Stimulated activated CD8-positive, alpha-beta memory T cell treated with anti-CD3 and anti-CD28 coated beads, Interleukin-4, amount 100 ng/mL, for 1 hour (primary cell): Measurements from ENCODE around the gene ZSWIM8.
"Not testable (repeated sequence)": the region's sequence is repeated elsewhere in the genome, so short reads cannot be mapped to it uniquely, and the experiment has no call there.

Experiments used
- DNase-seq, 2 donors: peaks; one replicate each; pipeline ENCODE4 v3.0.0-alpha.2; 2020; ENCODE audit warnings: low read depth in 2 of 2, low spot score in 1 of 2

The ZSWIM8 gene

DNA sequence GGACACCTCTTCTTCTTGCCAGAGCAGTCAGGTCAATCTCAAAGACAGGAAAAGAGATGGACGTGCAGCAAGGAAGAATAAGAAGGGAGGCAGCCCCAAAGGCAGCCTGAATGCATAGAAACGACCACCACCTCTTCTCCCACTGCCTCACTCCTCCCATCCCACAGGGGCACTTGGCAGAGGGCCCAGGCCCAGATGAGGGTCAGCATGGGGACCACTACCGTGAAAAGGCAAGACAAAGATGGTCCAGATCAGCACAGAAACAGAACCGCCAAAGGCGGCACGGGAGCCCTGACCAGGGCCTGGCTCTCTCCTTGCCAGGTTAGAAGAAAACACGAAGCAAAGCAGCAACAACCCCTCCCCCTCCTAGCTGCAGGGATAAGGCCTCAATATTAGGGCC, 27.9 kb downstream of the ZSWIM8 start:
- no peak for DNase-seq

DNA sequence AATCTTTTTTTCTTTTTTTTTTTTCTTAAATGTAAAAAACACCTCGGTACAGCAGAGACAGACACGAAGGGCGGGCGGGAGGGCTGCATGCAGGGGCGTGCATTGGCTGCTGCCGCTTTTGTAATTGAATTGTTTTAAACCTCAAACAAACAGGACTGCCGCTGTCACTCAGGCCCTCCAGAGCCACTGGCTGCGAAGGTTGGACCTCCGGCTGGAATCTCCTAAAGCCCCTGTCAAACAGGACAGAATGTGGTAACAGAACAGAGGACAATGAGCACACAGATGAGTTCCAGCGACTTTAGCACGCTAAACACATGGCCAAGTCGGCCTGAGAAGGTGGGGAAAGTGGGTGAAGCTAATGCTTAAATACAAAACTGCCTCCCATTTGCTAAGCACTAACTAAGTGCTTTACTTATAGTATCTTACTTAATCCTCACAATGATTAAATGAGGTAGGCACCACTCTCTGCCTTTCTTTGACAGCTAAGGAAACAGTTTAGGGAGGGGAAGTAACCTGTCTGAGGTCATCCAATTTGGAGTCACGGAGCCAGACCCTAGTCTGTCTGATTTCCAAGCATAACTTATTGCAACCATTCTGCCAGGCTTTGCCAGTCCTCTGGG, 29.0 kb downstream of the ZSWIM8 start:
- DNase-seq, result no peak

DNA sequence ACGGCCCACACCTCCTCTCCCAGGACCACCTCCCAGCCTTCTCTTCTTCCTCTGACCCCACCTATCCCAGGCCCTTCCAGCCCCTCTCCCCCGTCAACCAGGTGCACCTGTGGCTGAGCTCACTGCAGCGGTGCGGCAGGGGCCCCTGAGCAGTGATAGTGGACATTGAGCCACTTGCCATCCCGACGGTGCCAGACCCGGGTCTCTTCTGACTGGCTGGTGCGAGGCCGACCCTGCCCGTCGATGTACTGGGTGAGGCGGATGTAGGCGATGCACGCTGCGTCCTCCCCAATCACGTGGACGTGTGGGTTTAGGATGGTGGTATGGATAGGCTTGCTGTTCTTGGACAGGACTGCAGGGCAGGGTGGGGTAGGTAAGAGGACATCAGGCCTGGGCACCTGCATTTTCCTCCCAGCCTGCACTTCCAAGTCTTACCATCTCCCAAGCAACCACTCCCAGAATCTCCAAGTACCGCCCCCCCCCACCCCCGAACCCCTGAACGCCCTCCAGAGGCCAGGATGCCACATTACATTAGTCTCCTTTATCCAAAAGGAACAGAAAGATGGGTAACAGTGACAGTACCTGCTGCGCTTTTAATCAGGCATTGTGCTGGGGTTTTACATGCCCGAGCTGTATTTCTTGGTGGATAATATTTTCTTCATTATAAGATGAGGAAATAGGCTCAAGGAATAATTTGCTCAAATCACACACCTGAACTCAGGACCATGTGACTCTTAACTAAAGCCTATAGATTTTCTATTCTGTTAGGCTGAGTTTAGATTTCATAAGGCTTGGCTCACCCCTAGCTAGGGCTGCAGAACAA, 29.7 kb downstream of the ZSWIM8 start:
- DNase-seq, result no peak

DNA sequence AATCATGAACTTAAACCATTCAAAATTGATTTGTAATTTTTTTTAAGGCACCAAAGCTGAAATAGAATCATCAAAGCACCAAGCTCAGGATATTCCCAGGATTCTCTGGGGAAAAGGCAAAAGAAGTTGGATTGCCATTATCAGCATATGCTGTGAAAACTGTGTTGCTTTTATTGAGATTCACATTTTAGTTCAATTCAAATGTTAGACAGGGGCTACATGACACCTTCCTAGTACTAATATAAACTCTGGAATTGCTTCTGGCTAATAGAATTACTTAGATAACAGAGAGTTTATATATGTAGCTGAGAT, 30.3 kb downstream of the ZSWIM8 start:
- no peak for DNase-seq

DNA sequence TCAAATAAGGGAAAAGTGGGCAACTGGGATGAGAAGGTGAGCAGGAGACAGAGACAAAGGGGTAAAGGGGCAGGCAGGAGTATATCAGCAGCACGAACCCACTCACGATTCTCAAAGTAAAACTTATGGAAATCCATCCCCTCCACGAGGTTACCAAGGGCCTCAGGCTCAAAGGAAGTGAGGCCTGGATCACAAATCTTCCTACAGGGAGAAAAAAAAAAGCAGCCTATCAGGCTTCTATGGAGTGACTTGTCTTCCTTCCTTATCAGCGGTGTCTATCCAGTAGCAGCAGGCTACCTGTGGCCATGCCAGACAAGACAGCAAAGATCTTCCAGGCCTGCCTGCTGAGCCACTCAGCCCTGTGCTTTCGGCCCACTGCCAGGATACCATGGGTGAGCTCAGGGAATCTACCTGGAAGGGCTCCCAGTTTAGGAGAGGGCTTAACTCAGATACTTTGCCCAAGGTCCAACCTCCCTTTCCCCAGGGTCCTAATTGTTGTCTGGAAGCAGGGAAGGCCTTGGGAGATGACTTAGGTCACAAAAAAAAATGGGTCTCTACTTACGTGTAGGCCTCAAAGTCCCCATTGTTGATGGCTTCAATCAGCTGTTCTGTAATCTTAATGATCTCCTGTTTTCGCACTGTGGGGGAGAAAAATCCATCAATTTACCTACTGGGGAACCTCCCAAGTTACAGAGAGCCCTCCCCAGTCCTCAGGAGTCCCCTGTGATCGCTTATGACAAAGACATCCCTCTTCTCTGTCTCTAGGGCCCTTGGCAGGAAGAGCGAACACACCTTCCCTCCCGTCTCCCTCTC, 31.7 kb downstream of the ZSWIM8 start:
- DNase-seq, result no peak

DNA sequence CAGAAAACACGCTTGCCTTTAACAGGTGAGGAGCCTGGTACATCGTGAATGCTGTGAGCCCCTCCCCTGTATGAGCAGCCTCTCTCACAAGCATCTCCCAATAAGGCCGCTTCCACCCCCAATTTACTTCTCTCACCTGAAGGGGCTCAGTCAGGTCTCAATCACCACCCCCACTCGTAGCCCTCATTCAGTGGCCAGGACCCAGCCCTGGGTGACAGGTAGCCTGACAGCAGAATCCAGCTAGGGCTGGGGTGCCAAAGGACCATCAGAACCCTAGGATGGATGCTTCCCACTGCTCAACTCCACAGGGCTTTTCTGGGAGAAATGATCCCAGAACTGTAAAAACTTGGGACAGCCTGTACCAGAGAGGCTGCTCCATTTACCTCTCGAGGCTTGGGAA, 32.4 kb downstream of the ZSWIM8 start:
- DNase-seq, result no peak

DNA sequence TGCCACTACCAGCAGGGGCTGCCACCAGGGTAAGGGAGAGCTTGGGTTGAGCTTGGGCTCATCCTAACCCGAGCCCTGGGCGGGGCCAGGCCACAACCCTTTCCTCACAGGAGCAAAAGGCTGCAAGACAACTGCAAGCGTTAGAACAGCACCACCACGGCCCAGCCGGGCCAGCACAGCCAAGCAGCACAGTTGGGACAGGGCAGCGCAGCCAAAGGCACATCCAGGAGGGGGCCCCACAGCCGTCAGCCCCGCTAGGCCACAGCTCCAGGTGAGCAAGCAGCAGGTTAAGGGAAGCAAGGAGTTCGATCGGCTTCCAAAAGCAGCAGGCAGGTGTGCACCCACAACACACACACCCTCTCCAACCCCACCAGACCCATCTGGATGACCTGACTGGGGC, 33.0 kb downstream of the ZSWIM8 start:
- DNase-seq, result no peak

DNA sequence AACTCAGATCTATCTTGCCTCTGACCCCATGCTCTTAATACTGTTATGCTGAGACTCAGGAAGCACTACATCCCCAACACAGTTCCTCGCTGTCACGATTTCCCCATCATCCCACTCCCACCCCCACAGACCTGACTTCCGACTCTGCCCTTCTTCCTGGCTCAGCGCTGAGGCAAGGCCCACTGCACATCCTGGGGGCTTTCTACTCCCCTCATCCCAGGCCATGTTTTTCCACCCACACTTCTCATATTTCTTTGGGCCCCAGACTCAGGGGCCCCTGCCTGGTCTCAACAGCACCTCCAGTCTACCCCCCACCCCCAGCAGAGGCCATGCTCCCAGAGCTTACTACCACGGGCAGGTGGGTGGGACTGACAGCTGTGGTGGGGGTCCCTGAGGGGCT, 33.7 kb downstream of the ZSWIM8 start:
- no peak for DNase-seq

DNA sequence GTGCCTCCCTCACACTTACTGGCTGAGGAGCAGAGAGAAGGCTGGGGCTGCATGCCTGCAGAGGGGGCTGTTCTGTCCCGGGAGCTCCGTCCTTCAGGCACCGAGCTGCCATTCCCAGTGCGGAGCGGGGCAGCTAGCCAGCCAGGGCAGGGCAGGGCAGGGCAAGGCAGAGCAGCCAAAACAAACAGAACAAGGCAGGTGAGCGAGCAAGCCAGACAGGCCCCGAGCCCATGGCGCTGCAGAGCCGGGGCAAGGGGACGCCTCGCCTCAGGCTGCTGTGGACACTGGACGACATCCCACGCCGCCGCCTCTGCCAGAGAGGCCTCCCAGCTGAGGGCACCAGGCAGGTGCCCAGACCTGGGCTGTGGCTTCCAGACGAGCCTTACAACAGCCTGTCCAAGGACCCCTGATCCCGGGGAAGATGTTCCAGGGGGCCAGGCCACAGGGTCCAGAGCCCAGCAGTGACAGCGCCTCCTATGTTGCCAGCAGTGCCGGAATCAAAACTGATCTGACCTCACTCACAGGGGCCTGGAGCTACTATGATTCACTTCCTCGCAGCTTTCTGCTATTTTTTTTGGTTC, 34.2 kb downstream of the ZSWIM8 start:
- DNase-seq, result no peak

DNA sequence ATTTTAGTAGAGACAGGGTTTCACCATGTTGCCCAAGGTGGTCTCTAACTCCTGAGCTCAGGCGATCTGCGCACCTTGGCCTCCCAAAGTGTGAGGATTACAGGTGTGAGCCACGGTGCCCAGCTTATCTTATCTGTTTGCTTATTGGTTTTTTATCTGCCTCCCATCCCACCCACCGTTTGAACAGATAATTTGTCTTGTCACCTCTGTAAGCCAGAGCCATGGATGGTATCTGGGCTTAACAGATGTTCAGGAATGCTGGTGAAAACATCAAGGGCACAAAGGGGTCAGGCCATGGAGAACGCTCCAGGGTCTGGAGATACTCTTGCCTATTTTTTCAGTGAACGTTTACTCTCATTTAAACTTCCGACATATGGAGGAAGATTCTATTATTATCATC, 38.0 kb downstream of the ZSWIM8 start:
- DNase-seq, result no peak

DNA sequence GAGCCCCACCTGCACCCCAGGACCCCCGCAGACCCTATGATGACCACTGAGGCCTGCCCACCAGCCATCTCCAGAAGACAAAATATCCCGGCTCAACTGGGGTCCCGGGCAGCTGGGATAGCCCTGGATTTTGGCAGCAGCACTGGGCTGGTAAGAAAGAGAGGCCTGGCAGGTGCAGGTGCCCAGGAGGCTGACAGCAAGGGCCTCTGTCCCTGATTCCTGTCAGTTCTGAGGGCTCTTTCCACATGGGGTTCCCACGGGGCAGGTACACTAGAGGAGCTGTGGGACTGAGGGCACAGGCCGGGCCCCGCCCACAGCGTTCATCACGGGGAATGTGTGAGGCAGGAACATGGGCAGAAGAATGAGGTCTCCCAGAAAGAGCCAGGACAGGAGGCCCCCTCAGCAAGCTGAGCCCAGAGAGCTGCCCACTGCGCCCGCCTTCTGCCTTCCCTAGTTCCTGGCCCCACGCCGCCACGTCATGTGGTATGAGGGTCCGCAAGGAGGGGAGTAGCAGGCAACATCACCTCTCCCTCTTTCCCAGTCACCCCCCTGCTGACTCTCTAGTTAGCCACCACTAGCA, 38.8 kb downstream of the ZSWIM8 start:
- DNase-seq, result no peak

DNA sequence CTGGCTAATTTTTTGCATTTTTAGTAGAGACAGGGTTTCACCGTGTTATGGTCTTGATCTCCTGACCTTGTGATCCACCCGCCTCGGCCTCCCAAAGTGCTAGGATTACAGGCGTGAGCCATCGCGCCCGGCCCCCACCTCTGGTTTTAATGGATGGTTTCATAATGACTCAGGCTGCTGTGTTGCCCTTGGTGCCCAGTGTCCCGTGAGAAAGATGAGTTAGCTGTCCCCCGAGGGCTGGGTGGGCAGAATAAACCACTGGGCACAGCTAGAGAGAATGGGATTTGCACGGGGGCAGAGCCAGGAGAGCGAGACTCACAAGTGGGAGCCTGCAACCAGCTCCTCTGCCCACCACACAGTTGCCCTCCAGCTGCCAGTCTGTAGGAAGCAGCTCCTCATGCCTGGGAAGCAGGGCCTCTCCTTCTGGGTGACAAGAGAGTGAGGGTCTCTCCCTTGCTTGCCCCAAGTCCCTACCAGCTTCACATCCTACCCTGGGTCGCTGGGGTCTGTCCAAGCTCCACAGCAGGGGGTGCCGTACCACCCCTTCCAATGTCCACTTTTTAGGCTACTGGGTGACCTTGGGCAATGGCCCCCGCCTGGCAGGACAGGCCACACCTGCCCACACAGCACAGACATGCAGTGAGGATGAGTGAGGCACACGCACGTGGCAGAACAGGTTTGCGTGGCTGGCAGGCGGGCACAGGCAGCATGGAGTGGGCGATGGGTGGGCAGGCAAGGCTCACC, 42.1 kb downstream of the ZSWIM8 start:
- DNase-seq, result no peak

DNA sequence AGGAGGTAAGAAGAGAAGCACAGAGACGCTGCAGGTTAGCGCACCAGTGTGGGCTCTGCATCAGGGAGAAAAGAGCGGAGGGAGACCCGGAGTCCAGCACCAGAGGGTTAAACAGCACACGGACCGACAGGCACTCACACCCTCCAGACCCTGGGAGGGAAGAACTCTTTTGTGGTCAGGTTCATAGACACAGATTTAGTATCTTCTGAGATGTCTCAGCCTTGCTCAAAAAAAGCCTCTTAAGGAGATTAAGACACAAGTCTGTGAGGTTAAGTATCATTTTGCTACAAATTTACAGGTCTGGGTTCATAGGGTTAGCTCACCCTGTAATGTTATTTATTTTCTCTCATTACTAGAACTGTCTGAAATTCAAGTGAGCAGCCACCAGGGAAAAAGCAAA, 42.8 kb downstream of the ZSWIM8 start:
- DNase-seq, result no peak

DNA sequence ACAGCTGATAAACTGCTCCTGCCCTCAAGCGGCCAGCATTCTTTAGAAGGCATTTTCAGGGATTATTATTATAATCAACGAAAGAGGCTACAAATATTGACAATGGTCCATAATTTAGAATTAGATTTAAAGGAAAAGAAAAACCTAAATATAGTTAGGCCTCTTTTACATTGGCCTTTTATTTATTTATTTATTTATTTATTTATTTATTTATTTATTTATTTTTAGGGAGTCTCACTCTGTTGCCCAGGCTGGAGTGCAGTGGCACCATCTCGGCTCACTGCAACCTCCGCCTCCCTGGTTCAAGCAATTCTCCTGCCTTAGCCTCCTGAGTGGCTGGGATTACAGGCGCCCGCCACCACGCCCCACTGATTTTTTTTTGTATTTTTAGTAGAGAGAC, 43.7 kb downstream of the ZSWIM8 start:
- not testable (repeated sequence) for DNase-seq

DNA sequence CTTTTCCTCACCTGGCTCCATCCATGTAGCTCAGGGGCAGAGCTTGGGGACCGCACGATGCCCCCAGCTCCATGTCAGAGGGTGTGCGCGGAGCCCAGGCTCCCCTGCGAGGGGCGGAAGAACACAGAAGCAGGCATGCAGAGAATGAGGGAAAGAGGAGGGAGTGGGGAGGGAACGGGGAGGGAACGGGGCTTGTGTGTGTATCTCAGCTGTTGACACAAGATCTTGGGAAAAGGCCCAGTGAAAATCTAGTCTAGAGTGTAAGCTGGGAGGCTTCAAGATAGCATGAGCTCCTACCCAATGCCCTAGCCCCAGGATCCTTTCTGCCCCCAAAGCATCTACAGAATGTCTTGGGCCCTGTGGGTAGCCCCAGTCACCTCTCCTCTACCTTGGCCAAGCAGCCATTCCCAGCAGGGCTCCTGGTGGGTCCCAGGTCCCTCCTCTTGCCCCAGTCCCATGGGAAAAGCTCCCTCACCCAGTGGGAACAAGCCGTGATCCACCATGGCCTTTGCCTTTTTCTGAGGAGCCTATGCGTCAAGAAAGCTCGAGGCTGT, 51.1 kb downstream of the ZSWIM8 start:
- no peak for DNase-seq

DNA sequence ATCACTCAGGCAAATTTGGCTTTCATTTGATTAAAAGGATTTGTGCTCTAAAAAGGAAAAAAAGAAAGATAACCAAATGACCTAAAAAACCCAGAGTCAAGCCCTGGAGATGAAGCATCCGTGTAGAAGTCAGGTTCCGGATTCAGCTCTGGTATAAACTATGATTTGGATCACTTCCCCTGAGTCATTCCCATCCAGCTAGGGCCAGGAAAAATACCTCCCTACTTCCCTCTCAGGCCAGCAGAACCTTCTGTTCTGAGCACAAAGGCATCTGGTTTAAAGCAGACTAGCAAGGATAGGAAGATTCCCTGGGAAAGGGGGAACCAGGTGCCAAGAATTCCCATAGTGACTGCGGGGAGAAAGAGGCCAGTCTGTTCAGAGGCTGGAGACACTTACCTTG, 51.7 kb downstream of the ZSWIM8 start:
- DNase-seq, result no peak

DNA sequence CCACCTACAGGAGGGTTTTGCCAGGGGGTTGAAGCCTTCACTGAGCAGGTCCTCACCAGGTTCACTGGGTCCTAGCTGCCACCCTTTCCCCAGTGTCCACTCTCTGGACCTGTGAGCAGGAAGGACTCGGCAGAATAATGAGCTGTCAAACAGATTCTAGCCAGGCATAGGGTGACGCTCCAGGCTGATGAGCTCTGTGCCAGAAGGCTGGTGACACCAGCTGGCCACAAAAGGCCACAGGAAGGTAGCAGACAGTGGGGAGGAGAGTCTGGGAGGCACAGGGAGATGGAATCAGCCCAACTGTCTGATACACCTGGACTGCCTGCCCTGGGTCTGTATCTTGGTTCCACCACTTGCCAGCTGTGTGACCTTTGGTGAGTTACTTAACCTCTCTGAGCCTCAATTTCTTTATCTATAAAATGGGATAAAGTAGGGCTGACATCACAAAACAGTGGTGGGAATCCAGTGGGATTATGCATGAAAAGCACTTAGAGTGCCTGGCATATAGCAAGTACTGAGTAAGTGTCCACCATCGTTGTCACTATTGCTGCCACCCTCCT, 52.7 kb downstream of the ZSWIM8 start:
- no peak for DNase-seq

DNA sequence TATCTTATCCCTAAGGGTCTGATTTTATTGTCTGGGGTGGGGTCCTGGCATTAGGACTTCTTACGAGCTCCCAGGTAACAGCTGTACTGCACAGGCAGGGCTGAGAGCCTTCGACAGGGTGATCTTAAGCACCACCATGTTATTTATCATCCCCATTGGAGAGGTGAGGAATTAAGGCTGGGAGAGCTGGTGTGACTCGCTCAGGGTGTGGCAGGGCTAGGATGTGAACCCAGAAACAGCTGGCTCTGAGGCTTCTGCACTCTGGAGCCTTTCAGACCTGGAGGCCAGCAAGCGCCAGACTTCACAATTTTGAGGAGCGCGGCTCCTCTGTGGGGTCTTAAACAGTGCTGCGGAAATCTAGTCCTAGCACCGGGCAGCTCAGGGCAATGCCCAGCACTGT, 53.4 kb downstream of the ZSWIM8 start:
- DNase-seq, result no peak

DNA sequence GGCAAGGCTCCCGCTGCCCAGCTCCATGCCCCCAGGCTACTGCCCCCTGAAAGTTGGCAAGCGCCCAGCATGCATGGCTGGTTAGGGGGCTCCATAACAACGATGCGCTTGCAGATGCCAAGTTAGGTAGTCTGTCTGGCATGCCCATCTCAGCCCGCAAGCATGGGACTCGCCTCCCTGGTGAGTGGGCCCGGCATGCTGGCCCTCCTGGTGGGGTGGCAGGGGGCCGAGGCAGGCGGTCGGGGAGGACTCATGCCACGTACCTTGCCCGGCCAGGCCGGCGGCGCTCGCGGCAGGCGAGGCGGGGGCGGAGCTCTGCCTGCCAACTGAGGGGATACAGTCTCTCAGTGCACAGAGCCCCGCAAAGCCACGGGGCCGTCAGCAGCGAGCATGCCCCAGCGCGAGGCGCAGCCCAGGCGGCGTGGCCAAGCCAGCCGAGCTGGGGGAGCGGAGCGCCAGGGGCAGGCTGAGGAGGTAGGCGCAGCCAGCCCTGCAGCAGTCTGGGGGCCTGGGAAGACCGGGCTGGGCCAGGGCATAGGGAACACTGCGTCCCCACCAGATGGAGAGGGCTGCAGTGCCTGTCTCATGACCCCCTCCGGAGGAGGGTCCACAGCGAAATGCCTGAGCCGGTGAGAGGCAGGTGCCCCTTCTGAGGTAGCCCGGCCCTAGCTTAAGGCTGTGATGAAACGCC, 54.0 kb downstream of the ZSWIM8 start:
- no peak for DNase-seq

DNA sequence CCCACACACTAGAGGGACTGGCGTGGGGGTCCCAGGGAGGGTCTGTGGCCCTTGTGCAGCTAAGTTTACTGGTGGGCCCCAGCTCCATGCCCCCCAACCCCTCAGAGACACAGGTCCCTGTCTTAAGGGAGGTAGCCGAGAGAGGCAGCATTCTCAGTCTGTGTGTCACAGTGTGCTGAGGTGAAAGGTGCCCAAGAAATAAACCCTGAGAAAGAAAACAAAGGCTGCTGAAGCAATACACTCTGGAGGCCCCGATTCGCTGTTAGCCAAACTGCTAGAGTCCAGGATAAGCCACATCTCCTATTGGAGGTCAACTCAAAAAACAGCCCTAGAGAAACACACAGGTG, 54.6 kb downstream of the ZSWIM8 start:
- no peak for DNase-seq
